GM12878 (cell line): Measurements from ENCODE around the gene BMP2K. TPM values are rescaled to one million over a fixed set of nuclear protein-coding genes. Genes with fewer than 3 reads are reported as not detected.

Experiments
- E2F8 ChIP-seq: fragments of 450-650 bp; IDR thresholded peaks from 2 replicates; pipeline ENCODE4 v1.6.1; 2018; ENCODE audit warnings: mild to moderate bottlenecking, low read depth, moderate library complexity; ENCODE audit not compliant: partially characterized antibody
- GABPA ChIP-seq: IDR thresholded peaks from 2 replicates; pipeline ENCODE4 v1.6.1; 2014; ENCODE audit warnings: antibody characterized with exemption, low read depth, mild to moderate bottlenecking, inconsistent platforms
- NBN ChIP-seq: fragments of 450-650 bp; IDR thresholded peaks from 2 replicates; pipeline ENCODE4 v1.6.1; 2016
- POLR2A ChIP-seq: IDR thresholded peaks from 2 replicates; pipeline ENCODE4 v1.6.1; 2011; ENCODE audit warnings: low read depth, mild to moderate bottlenecking, low read length
- SRF ChIP-seq, 2 experiments: IDR thresholded peaks; 2 replicates each; pipeline ENCODE4 v1.6.1; 2011; ENCODE audit warnings: low read depth in 2 of 2, low read length in 2 of 2, mild to moderate bottlenecking in 1 of 2, moderate library complexity in 1 of 2
- ZNF207 ChIP-seq: fragments of 450-650 bp; IDR thresholded peaks from 2 replicates; pipeline ENCODE4 v1.6.1; 2014; ENCODE audit warnings: antibody characterized with exemption, mild to moderate bottlenecking, borderline replicate concordance
- microRNA-seq: library from miRNA; unstranded; fragments of <30 nt; microRNA quantifications from one replicate; pipeline ENCODE4, GENCODE V29; 2018
- polyA plus RNA-seq, 11 experiments: library from polyadenylated mRNA; depleted of rRNA in 4 of 11; unstranded in 6 of 11; stranded (reverse) in 5 of 11; fragments of >200 nt; fragmentation: Nextera tagmentation in 4 of 11; fragmentation: Illumina TruSeq in 1 of 11; extraction: Ambion mirVana in 4 of 11; extraction: Trizol in 1 of 11; gene quantifications; 1 replicate in 1 of 11; 2 replicates in 10 of 11; pipeline versions ENCODE4 v1.2.1 to v1.2.3, GENCODE V29; 2011 to 2016; ENCODE audit warnings: inconsistent platforms in 2 of 11, missing spikeins in 2 of 11, low read depth in 1 of 11
- small RNA-seq: library from RNA; depleted of rRNA; stranded (forward); fragments of <200 nt; gene quantifications from one replicate; pipeline ENCODE3, GENCODE V24; 2014
- total RNA-seq, 4 experiments: library from RNA; depleted of rRNA in 3 of 4; stranded (reverse); fragments of >200 nt in 3 of 4; fragmentation: Illumina TruSeq in 1 of 4; extraction: Trizol in 1 of 4; gene quantifications; 2 replicates each; pipeline versions ENCODE4 v1.2.1 to v1.2.3, GENCODE V29; 2013 to 2021

The BMP2K gene
- total and polyA plus RNA-seq, 10 of the 15 experiments (the other 5 are each of a cell fraction or from before 2014, with no cell fraction given): 3.3 to 84.6 (median 24.8) TPM

- TF ChIP-seq E2F8 (no peak), GABPA (no peak), ZNF207 (no peak), SRF (IDR thresholded peaks at IDR 0.05; ENCODE audit: low read depth in 2 of 2, low read length in 2 of 2) (no peak), POLR2A (no peak), NBN (no peak)
Measured at GRCh38 chr4:78960926-78961325, 184.8 kb downstream of the BMP2K start (continued).

Small RNA genes lying within 50 kb of the gene (microRNA-seq; reads per million reads assigned to microRNA genes)
- not detected for gene MIR5096

Small RNA genes lying within 50 kb of the gene (small RNA-seq; reads per million reads assigned to genes)
- gene AC098818.1: not detected
- not detected for gene MIR5096
- gene RN7SL127P: not detected

Other genes with a start within 250 kb of the BMP2K start
- 0.28 and 0.33 TPM in 2 replicates for gene ANXA3, start 224.6 kb upstream of the BMP2K start, total RNA-seq (2014; rRNA removed)
- 0.58 and 0.78 TPM in 2 replicates for gene ANXA3, start 224.6 kb upstream of the BMP2K start, total RNA-seq (2014; rRNA removed; fragmentation: Illumina TruSeq; extraction: Trizol)
- gene ANXA3, start 224.6 kb upstream of the BMP2K start, total RNA-seq (2021): 1.1 and 1.2 TPM in 2 replicates
- gene ANXA3, start 224.6 kb upstream of the BMP2K start, polyA plus RNA-seq (2011; rRNA removed): 14.7 and 23.4 TPM in 2 replicates
- gene ANXA3, start 224.6 kb upstream of the BMP2K start, polyA plus RNA-seq (2014; fragmentation: Illumina TruSeq; extraction: Trizol): 0.85 and 0.89 TPM in 2 replicates
- gene ANXA3, start 224.6 kb upstream of the BMP2K start, polyA plus RNA-seq (2014; fragmentation: Nextera tagmentation; extraction: Ambion mirVana): under 1 TPM; 0.90 to 0.92 TPM
- 0.32 and 0.74 TPM in 2 replicates for gene ANXA3, start 224.6 kb upstream of the BMP2K start, polyA plus RNA-seq (2014; rRNA removed)
- 1 to 10 TPM; 1.2 to 2.1 TPM for gene ANXA3, start 224.6 kb upstream of the BMP2K start, polyA plus RNA-seq (2016; fragmentation: Nextera tagmentation; extraction: Ambion mirVana)
- 7.2 and 9.0 TPM in 2 replicates for gene PAQR3, start 163.1 kb downstream of the BMP2K start, total RNA-seq (2014; rRNA removed)
- gene PAQR3, start 163.1 kb downstream of the BMP2K start, total RNA-seq (2014; rRNA removed; fragmentation: Illumina TruSeq; extraction: Trizol): 6.3 and 8.7 TPM in 2 replicates
- gene PAQR3, start 163.1 kb downstream of the BMP2K start, total RNA-seq (2021): 8.3 and 8.5 TPM in 2 replicates
- gene PAQR3, start 163.1 kb downstream of the BMP2K start, polyA plus RNA-seq (2011; rRNA removed): 25.4 and 30.0 TPM in 2 replicates
- 7.0 and 10.9 TPM in 2 replicates for gene PAQR3, start 163.1 kb downstream of the BMP2K start, polyA plus RNA-seq (2014; fragmentation: Illumina TruSeq; extraction: Trizol)
- gene PAQR3, start 163.1 kb downstream of the BMP2K start, polyA plus RNA-seq (2014; fragmentation: Nextera tagmentation; extraction: Ambion mirVana): 1 to 10 TPM; 2.2 to 3.0 TPM
- gene PAQR3, start 163.1 kb downstream of the BMP2K start, polyA plus RNA-seq (2014; rRNA removed): 4.8 and 7.1 TPM in 2 replicates
- gene PAQR3, start 163.1 kb downstream of the BMP2K start, polyA plus RNA-seq (2016; fragmentation: Nextera tagmentation; extraction: Ambion mirVana): 1 to 10 TPM; 7.6 to 8.1 TPM